ENCODE results near the gene CSF3.
A peak's percentile ranks its signal among the peaks of the same experiment; 100 is the strongest.

CSF3 gene

GRCh38 chr17:40026816-40027613 lies 11.8 kb downstream of the CSF3 start:
- no peak overlapping the region for H2AFZ ChIP-seq (ENCODE audit: low read length)
- no peak for TF ChIP-seq EZH2 (IDR thresholded peaks at IDR 0.05; ENCODE audit: borderline replicate concordance, low read length)
- peak; percentile 82 for TF ChIP-seq CTCF (IDR thresholded peaks at IDR 0.05; ENCODE audit: low read length)
- H3K9ac ChIP-seq (ENCODE audit: low read length) = no peak overlapping the region
- H3K4me1 ChIP-seq (ENCODE audit: insufficient read depth, low read length, severe bottlenecking) = peaks cover 6% of the 10 kb centered on the region
- no peaks in the 10 kb centered on the region for H3K79me2 ChIP-seq (ENCODE audit: insufficient read depth, low read length)
- no peaks in the 10 kb centered on the region for H4K20me1 ChIP-seq (ENCODE audit: insufficient read depth, low read length)
- H3K9me3 ChIP-seq (ENCODE audit: low read length) = no peaks in the 10 kb centered on the region
- H3K27me3 ChIP-seq (ENCODE audit: insufficient read depth, low read length) = no peaks in the 10 kb centered on the region
- H3K27ac ChIP-seq (ENCODE audit: low read depth, low read length, poor library complexity, severe bottlenecking) = no peak overlapping the region
- no peaks in the 10 kb centered on the region for H3F3A ChIP-seq (ENCODE audit: insufficient read depth, low read length)
- no peaks in the 10 kb centered on the region for H3K9me2 ChIP-seq (ENCODE audit: low read depth, low read length)
- H3K4me2 ChIP-seq (ENCODE audit: low read length) = no peak overlapping the region
- no peak overlapping the region for H3K4me3 ChIP-seq (ENCODE audit: low read depth, low read length, poor library complexity, severe bottlenecking)
- peaks cover 65% of the 10 kb centered on the region for H3K36me3 ChIP-seq (ENCODE audit: insufficient read depth, low read length)

- H3K4me3 ChIP-seq (ENCODE audit: low read depth, low read length, poor library complexity, severe bottlenecking) = no peak overlapping the region
- H4K20me1 ChIP-seq (ENCODE audit: insufficient read depth, low read length) = no peaks in the 10 kb centered on the region
- H3F3A ChIP-seq (ENCODE audit: insufficient read depth, low read length) = no peaks in the 10 kb centered on the region
- no peaks in the 10 kb centered on the region for H3K79me2 ChIP-seq (ENCODE audit: insufficient read depth, low read length)
- TF ChIP-seq EZH2 (IDR thresholded peaks at IDR 0.05; ENCODE audit: borderline replicate concordance, low read length) (no peak), CTCF (IDR thresholded peaks at IDR 0.05; ENCODE audit: low read length) (no peak)
- H3K4me1 ChIP-seq (ENCODE audit: insufficient read depth, low read length, severe bottlenecking) = peaks cover 6% of the 10 kb centered on the region
- no peaks in the 10 kb centered on the region for H3K27me3 ChIP-seq (ENCODE audit: insufficient read depth, low read length)
- no peaks in the 10 kb centered on the region for H3K9me2 ChIP-seq (ENCODE audit: low read depth, low read length)
- peaks cover 66% of the 10 kb centered on the region for H3K36me3 ChIP-seq (ENCODE audit: insufficient read depth, low read length)
- no peak overlapping the region for H3K4me2 ChIP-seq (ENCODE audit: low read length)
- H2AFZ ChIP-seq (ENCODE audit: low read length) = no peak overlapping the region
- H3K9ac ChIP-seq (ENCODE audit: low read length) = no peak overlapping the region
- H3K9me3 ChIP-seq (ENCODE audit: low read length) = no peaks in the 10 kb centered on the region
- H3K27ac ChIP-seq (ENCODE audit: low read depth, low read length, poor library complexity, severe bottlenecking) = no peak overlapping the region
Observed at GRCh38 chr17:40027614-40028012, 12.4 kb downstream of the CSF3 start.

GRCh38 chr17:40028595-40028994 lies 13.4 kb downstream of the CSF3 start:
- Histone ChIP-seq H3K9me2 (ENCODE audit: low read depth, low read length) (no peaks in the 10 kb centered on the region), H3K4me3 (ENCODE audit: low read depth, low read length, poor library complexity, severe bottlenecking) (no peak overlapping the region), H3K27me3 (ENCODE audit: insufficient read depth, low read length) (no peaks in the 10 kb centered on the region), H3K79me2 (ENCODE audit: insufficient read depth, low read length) (no peaks in the 10 kb centered on the region), H2AFZ (ENCODE audit: low read length) (no peak overlapping the region), H3K9me3 (ENCODE audit: low read length) (no peaks in the 10 kb centered on the region), H3K36me3 (ENCODE audit: insufficient read depth, low read length) (peaks cover 68% of the 10 kb centered on the region), H4K20me1 (ENCODE audit: insufficient read depth, low read length) (no peaks in the 10 kb centered on the region), H3K4me1 (ENCODE audit: insufficient read depth, low read length, severe bottlenecking) (peaks cover 6% of the 10 kb centered on the region), H3F3A (ENCODE audit: insufficient read depth, low read length) (no peaks in the 10 kb centered on the region), H3K4me2 (ENCODE audit: low read length) (no peak overlapping the region), H3K27ac (ENCODE audit: low read depth, low read length, poor library complexity, severe bottlenecking) (no peak overlapping the region), H3K9ac (ENCODE audit: low read length) (no peak overlapping the region)
- TF ChIP-seq CTCF (IDR thresholded peaks at IDR 0.05; ENCODE audit: low read length) (no peak), EZH2 (IDR thresholded peaks at IDR 0.05; ENCODE audit: borderline replicate concordance, low read length) (no peak)

Measured in OCI-LY1 (cell line).